ENCODE data around the gene TREM2.

- TF ChIP-seq POLR2A (IDR thresholded peaks at IDR 0.05; ENCODE audit: low read depth, low read length): no peak
- TF ChIP-seq POU2F2 (IDR thresholded peaks at IDR 0.05; ENCODE audit: low read depth, low read length): no peak
- TF ChIP-seq PAX5 (IDR thresholded peaks at IDR 0.05; ENCODE audit: insufficient read depth, low read length, severe bottlenecking): no peak
- TF ChIP-seq TAF1 (IDR thresholded peaks at IDR 0.05; ENCODE audit: low read depth, low read length): no peak
- no peak for TF ChIP-seq POLR2AphosphoS5 (IDR thresholded peaks at IDR 0.05; ENCODE audit: low read depth, low read length)
- TF ChIP-seq SPI1 (IDR thresholded peaks at IDR 0.05; ENCODE audit: low read depth, low read length): no peak
Measured at GRCh38 chr6:41177287-41177686, 14.4 kb upstream of the TREM2 start.

Data from GM12891 (cell line).